Astrocyte (in vitro differentiated cells and primary cell): ENCODE measurements around the gene PLXDC2. TPM values are rescaled to one million over a fixed set of nuclear protein-coding genes. Genes with fewer than 3 reads are reported as not detected.
A peak's percentile ranks its signal among the peaks of the same experiment; 100 is the strongest.

Experiments used
- DNase-seq: peaks from one replicate; pipeline ENCODE4 v3.0.0-alpha.2; 2010; ENCODE audit warnings: low read depth
- FAIRE-seq: peaks from 2 replicates; lab custom pipeline; 2011; peaks lifted over from hg19 to GRCh38; lab: Jason Lieb, UNC
- H2AFZ ChIP-seq: 2 replicates; pipeline ENCODE4 v1.6.0; 2012; ENCODE audit warnings: low read depth, low read length, inconsistent platforms
- H3K27ac ChIP-seq: 2 replicates; pipeline ENCODE4 v1.5.1; 2011; ENCODE audit warnings: low read depth, low read length, inconsistent platforms
- H3K27me3 ChIP-seq: 2 replicates; pipeline ENCODE4 v1.6.0; 2011; ENCODE audit warnings: low read length, inconsistent platforms; ENCODE audit not compliant: insufficient read depth
- H3K36me3 ChIP-seq: 2 replicates; pipeline ENCODE4 v1.5.1; 2011; ENCODE audit warnings: low read length, inconsistent platforms; ENCODE audit not compliant: insufficient read depth
- H3K4me1 ChIP-seq: 2 replicates; pipeline ENCODE4 v1.5.1; 2011; ENCODE audit warnings: low read length, inconsistent platforms; ENCODE audit not compliant: insufficient read depth
- H3K4me2 ChIP-seq: 2 replicates; pipeline ENCODE4 v1.6.0; 2012; ENCODE audit warnings: low read length, inconsistent platforms
- H3K4me3 ChIP-seq: 2 replicates; pipeline ENCODE4 v1.5.1; 2011; ENCODE audit warnings: low read depth, mild to moderate bottlenecking, low read length, inconsistent platforms; ENCODE audit not compliant: insufficient read depth
- H3K79me2 ChIP-seq: 2 replicates; pipeline ENCODE4 v1.6.0; 2012; ENCODE audit warnings: mild to moderate bottlenecking, low read length, inconsistent platforms; ENCODE audit not compliant: insufficient read depth
- H3K9ac ChIP-seq: 2 replicates; pipeline ENCODE4 v1.6.0; 2012; ENCODE audit warnings: mild to moderate bottlenecking, low read length, inconsistent platforms
- H3K9me3 ChIP-seq: 2 replicates; pipeline ENCODE4 v1.5.1; 2012; ENCODE audit warnings: low read depth, mild to moderate bottlenecking, low read length, inconsistent platforms; ENCODE audit not compliant: insufficient read depth
- H4K20me1 ChIP-seq: 2 replicates; pipeline ENCODE4 v1.6.0; 2012; ENCODE audit warnings: low read length, inconsistent platforms; ENCODE audit not compliant: insufficient read depth
- H3K27ac Mint-ChIP-seq: one replicate; pipeline ENCODE4 v1.8.0; 2021; ENCODE audit warnings: mild to moderate bottlenecking, mixed read lengths; ENCODE audit not compliant: unreplicated experiment
- H3K27me3 Mint-ChIP-seq: one replicate; pipeline ENCODE4 v1.8.0; 2021; ENCODE audit warnings: low read depth, mixed read lengths; ENCODE audit not compliant: unreplicated experiment
- H3K36me3 Mint-ChIP-seq: one replicate; pipeline ENCODE4 v1.8.0; 2021; ENCODE audit warnings: low read depth, mixed read lengths; ENCODE audit not compliant: unreplicated experiment
- H3K4me1 Mint-ChIP-seq: one replicate; pipeline ENCODE4 v1.8.0; 2021; ENCODE audit warnings: low read depth, mixed read lengths; ENCODE audit not compliant: unreplicated experiment
- H3K4me3 Mint-ChIP-seq: one replicate; pipeline ENCODE4 v1.8.0; 2021; ENCODE audit warnings: mild to moderate bottlenecking, moderate library complexity, mixed read lengths; ENCODE audit not compliant: unreplicated experiment
- H3K9me3 Mint-ChIP-seq: one replicate; pipeline ENCODE4 v1.8.0; 2021; ENCODE audit warnings: mild to moderate bottlenecking, mixed read lengths; ENCODE audit not compliant: unreplicated experiment
- CTCF ChIP-seq: IDR thresholded peaks from 2 replicates; pipeline ENCODE4 v1.5.1; 2011; ENCODE audit warnings: low read depth, mild to moderate bottlenecking, inconsistent platforms, low read length, moderate library complexity; ENCODE audit not compliant: insufficient read depth
- EZH2 ChIP-seq: IDR thresholded peaks from 2 replicates; pipeline ENCODE4 v1.6.1; 2012; ENCODE audit warnings: mild to moderate bottlenecking, low read length, inconsistent platforms; ENCODE audit not compliant: insufficient read depth
- total RNA-seq: library from RNA; stranded (reverse); gene quantifications from 2 replicates; pipeline ENCODE4 v1.2.1, GENCODE V29; 2021

The PLXDC2 gene
- total RNA-seq, 1 donor from 2014 or later, result 36.1 TPM

GRCh38 chr10:19930936-19931893, 115.0 kb downstream of the PLXDC2 start:
- Histone ChIP-seq H4K20me1 (no peaks in the 10 kb centered on the region), H3K9ac (no peak overlapping the region), H3K4me1 (peaks cover 29% of the 10 kb centered on the region), H3K9me3 (no peaks in the 10 kb centered on the region), H3K27ac (no peak overlapping the region), H3K4me3 (no peak overlapping the region), H3K27me3 (no peaks in the 10 kb centered on the region), H3K4me2 (peak overlapping the region; percentile 30), H3K79me2 (no peaks in the 10 kb centered on the region), H2AFZ (no peak overlapping the region), H3K36me3 (no peaks in the 10 kb centered on the region)
- TF ChIP-seq EZH2 (no peak), CTCF (no peak)
- Mint-ChIP-seq H3K4me1 (peaks cover 24% of the 10 kb centered on the region), H3K4me3 (no peak overlapping the region), H3K36me3 (no peaks in the 10 kb centered on the region), H3K27me3 (no peaks in the 10 kb centered on the region), H3K9me3 (no peaks in the 10 kb centered on the region), H3K27ac (peak overlapping the region; percentile 88)
- peak; percentile 75 for DNase-seq
- peak; percentile 49 for FAIRE-seq

GRCh38 chr10:19931894-19932590, 115.8 kb downstream of the PLXDC2 start:
- Histone ChIP-seq H2AFZ (no peak overlapping the region), H3K4me1 (peaks cover 29% of the 10 kb centered on the region), H3K9ac (no peak overlapping the region), H3K36me3 (no peaks in the 10 kb centered on the region), H3K79me2 (no peaks in the 10 kb centered on the region), H3K4me3 (no peak overlapping the region), H3K9me3 (no peaks in the 10 kb centered on the region), H4K20me1 (no peaks in the 10 kb centered on the region), H3K27me3 (no peaks in the 10 kb centered on the region), H3K4me2 (peak overlapping the region; percentile 30), H3K27ac (no peak overlapping the region)
- no peak for DNase-seq
- Mint-ChIP-seq H3K27ac (peak overlapping the region; percentile 88), H3K4me3 (no peak overlapping the region), H3K9me3 (no peaks in the 10 kb centered on the region), H3K27me3 (no peaks in the 10 kb centered on the region), H3K4me1 (peaks cover 24% of the 10 kb centered on the region), H3K36me3 (peaks cover 2% of the 10 kb centered on the region)
- FAIRE-seq, result peak; percentile 5
- no peak for TF ChIP-seq CTCF
